WTC11 (cell line): ENCODE measurements around the gene GALNTL6. TPM values are rescaled to one million over a fixed set of nuclear protein-coding genes. Genes with fewer than 3 reads are reported as not detected.

Experiments used
- ATAC-seq: fragments of 200-7000 bp; cut with Tn5 transposase; 2 replicates; pipeline ENCODE4 v1.10.0; 2021; ENCODE audit warnings: mild to moderate bottlenecking, moderate library complexity
- CTCF ChIA-PET: fragments of 300-600 bp; sonication (Branson Sonifier 250); formaldehyde crosslinking; loops from one replicate; lab custom pipeline; 2021; ENCODE audit warnings: antibody characterized with exemption; lab: Charles Lee
- POLR2A ChIA-PET: fragments of 350-600 bp; sonication (Branson Sonifier 250); formaldehyde crosslinking; loops from one replicate; lab custom pipeline; 2021; ENCODE audit warnings: antibody characterized with exemption; lab: Charles Lee
- DNase-seq: peaks from one replicate; pipeline ENCODE4 v3.0.0; 2021; ENCODE audit warnings: low spot score
- H3K27ac Mint-ChIP-seq: 2 replicates; pipeline ENCODE4 v1.8.0; 2021; ENCODE audit warnings: mixed read lengths
- H3K27me3 Mint-ChIP-seq: 2 replicates; pipeline ENCODE4 v1.8.0; 2021; ENCODE audit warnings: low read depth, mild to moderate bottlenecking, moderate library complexity, mixed read lengths
- H3K36me3 Mint-ChIP-seq: 2 replicates; pipeline ENCODE4 v1.8.0; 2021; ENCODE audit warnings: mixed read lengths
- H3K4me1 Mint-ChIP-seq: 2 replicates; pipeline ENCODE4 v1.8.0; 2022; ENCODE audit warnings: mixed read lengths
- H3K4me3 Mint-ChIP-seq: 2 replicates; pipeline ENCODE4 v1.8.0; 2021; ENCODE audit warnings: mild to moderate bottlenecking, moderate library complexity, mixed read lengths
- H3K9me3 Mint-ChIP-seq: 2 replicates; pipeline ENCODE4 v1.8.0; 2021; ENCODE audit warnings: mixed read lengths
- AFF4 ChIP-seq: sonication (generic); formaldehyde crosslinking; IDR thresholded peaks from 2 replicates; pipeline ENCODE4 v1.8.1; 2023; ENCODE audit warnings: mild to moderate bottlenecking, missing genetic modification reagents, borderline replicate concordance
- CDX4 ChIP-seq: fragments of 250-450 bp; sonication (Bioruptor Pico); IDR thresholded peaks from 2 replicates; pipeline ENCODE4 v1.9.0; 2021; ENCODE audit warnings: moderate library complexity, mild to moderate bottlenecking, inconsistent platforms, borderline replicate concordance
- CREB1 ChIP-seq: sonication (generic); formaldehyde crosslinking; IDR thresholded peaks from 2 replicates; pipeline ENCODE4 v1.8.0; 2023; ENCODE audit warnings: mild to moderate bottlenecking, missing genetic modification reagents
- CREM ChIP-seq: sonication (generic); formaldehyde crosslinking; IDR thresholded peaks from 2 replicates; pipeline ENCODE4 v1.8.1; 2022; ENCODE audit warnings: mild to moderate bottlenecking, missing genetic modification reagents, moderate library complexity
- E2F4 ChIP-seq: sonication (generic); formaldehyde crosslinking; IDR thresholded peaks from 2 replicates; pipeline ENCODE4 v1.8.1; 2022; ENCODE audit warnings: low read depth, mild to moderate bottlenecking, moderate library complexity, missing genetic modification reagents, borderline replicate concordance
- EMX1 ChIP-seq: fragments of 250-450 bp; sonication (Bioruptor Pico); IDR thresholded peaks from 2 replicates; pipeline ENCODE4 v1.8.0; 2021; ENCODE audit warnings: mild to moderate bottlenecking
- FOXP1 ChIP-seq: sonication (generic); formaldehyde crosslinking; IDR thresholded peaks from 2 replicates; pipeline ENCODE4 v1.8.0; 2022; ENCODE audit warnings: missing genetic modification reagents, mild to moderate bottlenecking, moderate library complexity, borderline replicate concordance
- HMGA2 ChIP-seq: fragments of 250-450 bp; sonication (Bioruptor Pico); IDR thresholded peaks from 2 replicates; pipeline ENCODE4 v1.4.0; 2021; ENCODE audit warnings: mild to moderate bottlenecking, moderate library complexity
- JAZF1 ChIP-seq: fragments of 250-450 bp; sonication (Bioruptor Pico); IDR thresholded peaks from 2 replicates; pipeline ENCODE4 v1.9.0; 2021; ENCODE audit warnings: moderate library complexity, mild to moderate bottlenecking, inconsistent platforms
- JUN ChIP-seq: sonication (generic); formaldehyde crosslinking; IDR thresholded peaks from 2 replicates; pipeline ENCODE4 v1.8.0; 2023; ENCODE audit warnings: mild to moderate bottlenecking, missing genetic modification reagents
- NFYB ChIP-seq: sonication (generic); formaldehyde crosslinking; conservative IDR thresholded peaks from 2 replicates; pipeline ENCODE4 v1.8.0; 2022; ENCODE audit warnings: low read depth, missing genetic modification reagents
- NR3C1 ChIP-seq: sonication (generic); formaldehyde crosslinking; conservative IDR thresholded peaks from 2 replicates; pipeline ENCODE4 v1.8.1; 2023; ENCODE audit warnings: low read depth, mild to moderate bottlenecking, missing genetic modification reagents
- OVOL2 ChIP-seq: fragments of 250-450 bp; sonication (Bioruptor Pico); IDR thresholded peaks from 2 replicates; pipeline ENCODE4 v1.9.0; 2021; ENCODE audit warnings: mild to moderate bottlenecking, borderline replicate concordance
- RORB ChIP-seq: fragments of 250-450 bp; sonication (Bioruptor Pico); IDR thresholded peaks from 2 replicates; pipeline ENCODE4 v1.9.0; 2021; ENCODE audit warnings: mild to moderate bottlenecking
- SMAD3 ChIP-seq: sonication (generic); formaldehyde crosslinking; IDR thresholded peaks from 2 replicates; pipeline ENCODE4 v1.8.0; 2022; ENCODE audit warnings: missing genetic modification reagents, mild to moderate bottlenecking, borderline replicate concordance
- TCF7 ChIP-seq: sonication (generic); formaldehyde crosslinking; IDR thresholded peaks from 2 replicates; pipeline ENCODE4 v1.8.0; 2022; ENCODE audit warnings: mild to moderate bottlenecking, low read depth, missing genetic modification reagents, moderate library complexity
- TP53 ChIP-seq: sonication (generic); formaldehyde crosslinking; IDR thresholded peaks from 2 replicates; pipeline ENCODE4 v1.8.1; 2023; ENCODE audit warnings: mild to moderate bottlenecking, missing genetic modification reagents
- ZNF232 ChIP-seq: sonication (generic); formaldehyde crosslinking; IDR thresholded peaks from 2 replicates; pipeline ENCODE4 v1.8.0; 2022; ENCODE audit warnings: mild to moderate bottlenecking, missing genetic modification reagents
- ZNF281 ChIP-seq: sonication (generic); formaldehyde crosslinking; IDR thresholded peaks from 2 replicates; pipeline ENCODE4 v1.8.0; 2023; ENCODE audit warnings: mild to moderate bottlenecking, missing genetic modification reagents
- total RNA-seq: library from RNA; stranded (reverse); gene quantifications from 3 replicates; pipeline ENCODE4 v1.2.3, GENCODE V29; 2021
- TF ChIP-seq, protein P1 (sequence below): sonication (generic); formaldehyde crosslinking; IDR thresholded peaks from 2 replicates; pipeline ENCODE4 v1.8.0; 2022; ENCODE audit warnings: missing genetic modification reagents
- TF ChIP-seq, protein P2 (sequence below): sonication (generic); formaldehyde crosslinking; IDR thresholded peaks from 2 replicates; pipeline ENCODE4 v1.8.0; 2022; ENCODE audit warnings: mild to moderate bottlenecking, missing genetic modification reagents
- TF ChIP-seq, protein P3 (sequence below): sonication (generic); formaldehyde crosslinking; IDR thresholded peaks from 2 replicates; pipeline ENCODE4 v1.8.0; 2022; ENCODE audit warnings: mild to moderate bottlenecking, missing genetic modification reagents

The GALNTL6 gene
- total RNA-seq, 1 experiment from 2014 or later = 0.24 TPM

GRCh38 chr4:172042714-172043114 is 229.5 kb downstream of the GALNTL6 start:
- no peaks in the 10 kb centered on the region for H3K27me3 Mint-ChIP-seq
- ChIA-PET POLR2A (no interaction called here), CTCF (no interaction called here)
- TF ChIP-seq, protein P1, sequence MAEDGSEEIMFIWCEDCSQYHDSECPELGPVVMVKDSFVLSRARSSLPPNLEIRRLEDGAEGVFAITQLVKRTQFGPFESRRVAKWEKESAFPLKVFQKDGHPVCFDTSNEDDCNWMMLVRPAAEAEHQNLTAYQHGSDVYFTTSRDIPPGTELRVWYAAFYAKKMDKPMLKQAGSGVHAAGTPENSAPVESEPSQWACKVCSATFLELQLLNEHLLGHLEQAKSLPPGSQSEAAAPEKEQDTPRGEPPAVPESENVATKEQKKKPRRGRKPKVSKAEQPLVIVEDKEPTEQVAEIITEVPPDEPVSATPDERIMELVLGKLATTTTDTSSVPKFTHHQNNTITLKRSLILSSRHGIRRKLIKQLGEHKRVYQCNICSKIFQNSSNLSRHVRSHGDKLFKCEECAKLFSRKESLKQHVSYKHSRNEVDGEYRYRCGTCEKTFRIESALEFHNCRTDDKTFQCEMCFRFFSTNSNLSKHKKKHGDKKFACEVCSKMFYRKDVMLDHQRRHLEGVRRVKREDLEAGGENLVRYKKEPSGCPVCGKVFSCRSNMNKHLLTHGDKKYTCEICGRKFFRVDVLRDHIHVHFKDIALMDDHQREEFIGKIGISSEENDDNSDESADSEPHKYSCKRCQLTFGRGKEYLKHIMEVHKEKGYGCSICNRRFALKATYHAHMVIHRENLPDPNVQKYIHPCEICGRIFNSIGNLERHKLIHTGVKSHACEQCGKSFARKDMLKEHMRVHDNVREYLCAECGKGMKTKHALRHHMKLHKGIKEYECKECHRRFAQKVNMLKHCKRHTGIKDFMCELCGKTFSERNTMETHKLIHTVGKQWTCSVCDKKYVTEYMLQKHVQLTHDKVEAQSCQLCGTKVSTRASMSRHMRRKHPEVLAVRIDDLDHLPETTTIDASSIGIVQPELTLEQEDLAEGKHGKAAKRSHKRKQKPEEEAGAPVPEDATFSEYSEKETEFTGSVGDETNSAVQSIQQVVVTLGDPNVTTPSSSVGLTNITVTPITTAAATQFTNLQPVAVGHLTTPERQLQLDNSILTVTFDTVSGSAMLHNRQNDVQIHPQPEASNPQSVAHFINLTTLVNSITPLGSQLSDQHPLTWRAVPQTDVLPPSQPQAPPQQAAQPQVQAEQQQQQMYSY = no peak
- TF ChIP-seq ZNF281 (CRISPR knock-in tag) (no peak), AFF4 (CRISPR knock-in tag) (no peak), TP53 (CRISPR knock-in tag) (no peak), NR3C1 (CRISPR knock-in tag) (no peak), E2F4 (CRISPR knock-in tag) (no peak), TCF7 (CRISPR knock-in tag) (no peak), NFYB (no peak), HMGA2 (no peak), OVOL2 (CRISPR knock-in tag) (no peak), JUN (CRISPR knock-in tag) (no peak)
- TF ChIP-seq, protein P2, sequence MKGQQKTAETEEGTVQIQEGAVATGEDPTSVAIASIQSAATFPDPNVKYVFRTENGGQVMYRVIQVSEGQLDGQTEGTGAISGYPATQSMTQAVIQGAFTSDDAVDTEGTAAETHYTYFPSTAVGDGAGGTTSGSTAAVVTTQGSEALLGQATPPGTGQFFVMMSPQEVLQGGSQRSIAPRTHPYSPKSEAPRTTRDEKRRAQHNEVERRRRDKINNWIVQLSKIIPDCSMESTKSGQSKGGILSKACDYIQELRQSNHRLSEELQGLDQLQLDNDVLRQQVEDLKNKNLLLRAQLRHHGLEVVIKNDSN = no peak
- H3K9me3 Mint-ChIP-seq = no peaks in the 10 kb centered on the region
- H3K4me3 Mint-ChIP-seq = no peak overlapping the region
- ATAC-seq = no peak
- peaks cover 2% of the 10 kb centered on the region; the same call in 1 of the 2 replicates for H3K4me1 Mint-ChIP-seq
- no peak for DNase-seq
- H3K36me3 Mint-ChIP-seq = no peaks in the 10 kb centered on the region
- no peak overlapping the region; the same call in 1 of the 2 replicates for H3K27ac Mint-ChIP-seq

GRCh38 chr4:172045981-172046380 is 232.8 kb downstream of the GALNTL6 start:
- no peak overlapping the region for H3K4me3 Mint-ChIP-seq
- no peak for ATAC-seq
- no peak overlapping the region for H3K27ac Mint-ChIP-seq
- TF ChIP-seq CDX4 (no peak), EMX1 (CRISPR knock-in tag) (no peak), CREM (CRISPR knock-in tag) (no peak), RORB (CRISPR knock-in tag) (no peak), FOXP1 (CRISPR knock-in tag) (no peak), CREB1 (CRISPR knock-in tag) (no peak), NR3C1 (CRISPR knock-in tag) (no peak), SMAD3 (CRISPR knock-in tag) (no peak), ZNF232 (CRISPR knock-in tag) (no peak), JAZF1 (no peak)
- TF ChIP-seq, protein P3, sequence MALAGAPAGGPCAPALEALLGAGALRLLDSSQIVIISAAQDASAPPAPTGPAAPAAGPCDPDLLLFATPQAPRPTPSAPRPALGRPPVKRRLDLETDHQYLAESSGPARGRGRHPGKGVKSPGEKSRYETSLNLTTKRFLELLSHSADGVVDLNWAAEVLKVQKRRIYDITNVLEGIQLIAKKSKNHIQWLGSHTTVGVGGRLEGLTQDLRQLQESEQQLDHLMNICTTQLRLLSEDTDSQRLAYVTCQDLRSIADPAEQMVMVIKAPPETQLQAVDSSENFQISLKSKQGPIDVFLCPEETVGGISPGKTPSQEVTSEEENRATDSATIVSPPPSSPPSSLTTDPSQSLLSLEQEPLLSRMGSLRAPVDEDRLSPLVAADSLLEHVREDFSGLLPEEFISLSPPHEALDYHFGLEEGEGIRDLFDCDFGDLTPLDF = no peak

More at GRCh38 chr4:172045981-172046380, 232.8 kb downstream of the GALNTL6 start:
- Mint-ChIP-seq H3K27me3 (no peaks in the 10 kb centered on the region), H3K4me1 (peaks cover 2% of the 10 kb centered on the region; the same call in 1 of the 2 replicates), H3K9me3 (peaks cover 2% of the 10 kb centered on the region), H3K36me3 (no peaks in the 10 kb centered on the region)
- POLR2A ChIA-PET = no interaction called here
- CTCF ChIA-PET = interaction anchor here (1.1 kb wide), 1 partner anchor 12 kb away, joined by 3 read pairs; no protein-coding TSS in a partner anchor
- DNase-seq = no peak
